Inferior parietal cortex (tissue), 1 donor: ENCODE data around the gene NSRP1.
"Not testable (repeated sequence)": the region's sequence is repeated elsewhere in the genome, so short reads cannot be mapped to it uniquely, and the experiment has no call there.

Experiments
- DNase-seq: peaks from one replicate; pipeline ENCODE4 v3.0.0-alpha.2; 2016; ENCODE audit errors: extremely low spot score

The NSRP1 gene

GRCh38 chr17:30116661-30117551, at the start of gene NSRP1:
NSRP1 (plus strand) TSS chr17:30116816; CDS start chr17:30116844, 28 bp downstream.
- DNase-seq, result peak; percentile 93

- DNase-seq, result no peak
Measured at GRCh38 chr17:30068465-30068864, 48.2 kb upstream of the NSRP1 start.

- DNase-seq, result no peak
Measured at GRCh38 chr17:30074254-30074653, 42.4 kb upstream of the NSRP1 start.

- no peak for DNase-seq
Measured at GRCh38 chr17:30074730-30075129, 41.9 kb upstream of the NSRP1 start.

- no peak for DNase-seq
Measured at GRCh38 chr17:30082773-30083172, 33.8 kb upstream of the NSRP1 start.

- DNase-seq, result no peak
Measured at GRCh38 chr17:30084788-30085187, 31.8 kb upstream of the NSRP1 start.

GRCh38 chr17:30086896-30087295, 29.7 kb upstream of the NSRP1 start:
- no peak for DNase-seq

- DNase-seq, result not testable (repeated sequence)
Measured at GRCh38 chr17:30087431-30087830, 29.2 kb upstream of the NSRP1 start.

- DNase-seq, result no peak
Measured at GRCh38 chr17:30091121-30091670, 25.4 kb upstream of the NSRP1 start.

- no peak for DNase-seq
Measured at GRCh38 chr17:30091771-30092170, 24.8 kb upstream of the NSRP1 start.

GRCh38 chr17:30092886-30093285, 23.7 kb upstream of the NSRP1 start:
- DNase-seq, result no peak

GRCh38 chr17:30093463-30094147, 23.0 kb upstream of the NSRP1 start:
- DNase-seq, result peak; percentile 93

GRCh38 chr17:30095507-30096244, 20.9 kb upstream of the NSRP1 start:
- peak; percentile 57 for DNase-seq

GRCh38 chr17:30101686-30102390, 14.8 kb upstream of the NSRP1 start:
- no peak for DNase-seq

- no peak for DNase-seq
Measured at GRCh38 chr17:30103921-30104320, 12.7 kb upstream of the NSRP1 start.

GRCh38 chr17:30104575-30105339, 11.9 kb upstream of the NSRP1 start:
- DNase-seq, result peak; percentile 93

- DNase-seq, result no peak
Measured at GRCh38 chr17:30112794-30113193, 3.8 kb upstream of the NSRP1 start.

GRCh38 chr17:30113213-30113612, 3.4 kb upstream of the NSRP1 start:
- no peak for DNase-seq

GRCh38 chr17:30116345-30116660, 313 bp upstream of the NSRP1 start:
- no peak for DNase-seq

- DNase-seq, result no peak
Measured at GRCh38 chr17:30117675-30118081, 1.1 kb downstream of the NSRP1 start.

GRCh38 chr17:30118635-30119034, 2.0 kb downstream of the NSRP1 start:
- not testable (repeated sequence) for DNase-seq
